HG03159 (cell line): ENCODE results near the gene VAPB.
"Not testable (repeated sequence)": the region's sequence is repeated elsewhere in the genome, so short reads cannot be mapped to it uniquely, and the experiment has no call there.

Experiments used
- ATAC-seq: cut with Tn5 transposase; IDR thresholded peaks from one replicate; pipeline ENCODE4 v1.9.1; 2021; ENCODE audit warnings: mild to moderate bottlenecking, moderate library complexity; ENCODE audit not compliant: unreplicated experiment

VAPB gene

DNA sequence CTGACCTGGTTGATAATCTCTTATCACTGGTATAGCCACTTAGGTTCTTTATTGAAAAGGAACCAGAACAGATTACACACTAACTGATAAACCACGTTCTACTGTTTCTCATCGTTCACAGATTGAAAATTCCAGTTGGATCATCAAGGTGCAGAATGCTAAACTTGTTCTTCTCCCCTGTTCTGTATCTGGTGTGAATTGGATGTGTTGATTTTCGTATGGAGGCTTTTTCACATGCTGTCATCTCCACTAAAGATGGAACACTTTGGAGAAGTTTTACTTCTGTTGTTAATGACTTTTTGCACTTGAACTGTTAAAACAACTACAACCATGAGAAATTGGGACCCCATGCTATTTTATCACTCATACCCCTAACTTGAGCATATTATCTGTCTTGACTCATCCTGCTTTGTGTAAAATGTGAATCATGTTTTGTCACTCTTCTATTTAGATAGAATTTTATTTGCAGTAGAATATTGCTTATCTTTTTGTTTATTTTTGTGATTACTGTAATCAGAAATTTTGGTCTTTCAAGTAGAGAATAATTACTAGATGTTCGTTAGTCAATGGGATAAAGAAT lies 17.5 kb downstream of the VAPB start:
- no peak for ATAC-seq

DNA sequence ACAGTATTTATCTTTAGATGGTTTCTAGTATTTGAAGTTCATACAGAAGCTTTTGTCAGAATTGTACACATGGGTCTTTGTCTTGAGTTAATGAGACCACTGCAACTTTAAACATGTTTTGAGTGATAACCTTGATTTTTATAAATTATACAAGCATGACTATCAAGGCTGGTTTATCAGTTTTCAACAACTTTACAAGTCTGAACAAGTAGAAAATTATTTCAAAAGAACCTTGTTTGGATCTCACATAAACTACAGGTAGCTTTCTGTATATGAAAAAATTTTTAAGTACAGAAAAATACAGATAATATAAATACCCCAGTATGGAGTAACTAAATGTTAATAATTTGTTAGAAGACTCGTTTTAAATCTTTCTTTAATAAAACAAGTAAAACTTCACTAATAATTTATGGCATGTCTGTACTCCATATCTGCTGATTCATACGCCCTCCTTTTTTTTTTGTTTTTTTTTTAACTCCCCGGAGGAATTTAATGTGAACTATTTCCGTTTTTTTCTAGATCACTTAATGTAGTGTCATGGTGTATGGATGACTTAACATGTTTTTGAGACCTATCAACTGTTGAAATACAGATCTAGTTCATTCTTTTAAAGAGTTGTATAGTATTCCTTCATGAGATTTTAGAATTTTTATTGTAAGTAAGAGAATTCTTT lies 18.3 kb downstream of the VAPB start:
- ATAC-seq = no peak

GRCh38 chr20:58407966-58408557 lies 19.0 kb downstream of the VAPB start:
- ATAC-seq = no peak

GRCh38 chr20:58408603-58409246 lies 19.7 kb downstream of the VAPB start:
- no peak for ATAC-seq

DNA sequence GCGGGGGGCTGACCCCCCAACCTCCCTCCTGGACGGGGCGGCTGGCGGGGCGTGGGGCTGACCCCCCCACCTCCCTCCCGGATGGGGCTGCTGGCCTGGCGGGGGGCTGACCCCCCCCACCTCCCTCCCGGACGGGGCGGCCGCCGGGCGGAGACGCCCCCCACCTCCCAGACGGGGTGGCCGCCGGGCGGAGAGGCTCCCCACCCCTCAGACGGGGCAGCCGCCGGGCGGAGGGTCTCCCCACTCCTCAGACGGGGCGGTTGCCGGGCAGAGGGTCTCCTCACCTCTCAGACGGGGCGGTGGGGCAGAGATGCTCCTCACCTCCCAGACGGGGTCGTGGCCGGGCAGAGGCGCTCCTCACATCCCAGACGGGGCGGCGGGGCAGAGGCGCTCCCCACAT lies 25.2 kb downstream of the VAPB start:
- not testable (repeated sequence) for ATAC-seq

GRCh38 chr20:58414786-58415185 lies 25.8 kb downstream of the VAPB start:
- not testable (repeated sequence) for ATAC-seq

DNA sequence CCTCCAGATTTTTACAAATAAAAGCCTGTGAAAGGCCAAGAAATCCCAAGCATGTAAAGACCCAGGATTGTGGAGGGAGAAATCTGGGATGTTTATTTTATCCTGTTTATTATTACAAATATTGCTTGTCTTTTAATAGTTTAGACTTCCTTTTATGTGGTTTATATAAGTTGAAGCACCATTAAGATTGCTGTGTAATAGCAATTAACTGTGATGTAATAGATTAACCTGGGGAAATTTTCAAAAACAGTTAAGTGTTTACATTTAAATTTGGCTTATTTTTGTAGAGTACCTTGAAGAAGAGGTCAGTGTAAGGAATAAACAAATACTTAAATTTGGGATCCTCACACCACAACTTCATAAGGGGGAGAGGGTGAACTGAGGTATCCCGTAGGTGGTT lies 27.0 kb downstream of the VAPB start:
- ATAC-seq = no peak

DNA sequence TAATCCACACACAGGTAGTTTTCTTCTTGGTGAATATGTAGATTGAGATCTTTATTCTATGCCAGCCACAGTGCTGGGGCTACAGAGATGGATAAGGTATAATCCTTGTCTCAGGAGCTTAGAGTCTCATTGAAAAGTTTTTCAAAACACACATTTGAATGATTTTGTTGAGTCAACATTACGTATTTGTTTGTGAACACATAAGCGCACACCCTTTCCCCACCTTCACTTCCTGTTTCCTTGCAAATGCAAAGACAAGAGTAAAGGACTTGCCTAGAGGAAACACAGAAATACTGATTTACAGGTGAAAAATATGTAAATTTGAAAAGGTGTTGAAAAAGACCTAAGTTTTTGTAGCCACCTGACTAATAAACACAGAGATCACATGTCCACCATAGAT lies 27.8 kb downstream of the VAPB start:
- ATAC-seq = no peak

- ATAC-seq = no peak
These were observed 28.4 kb downstream of the VAPB start for GRCh38 chr20:58417438-58417837.

DNA sequence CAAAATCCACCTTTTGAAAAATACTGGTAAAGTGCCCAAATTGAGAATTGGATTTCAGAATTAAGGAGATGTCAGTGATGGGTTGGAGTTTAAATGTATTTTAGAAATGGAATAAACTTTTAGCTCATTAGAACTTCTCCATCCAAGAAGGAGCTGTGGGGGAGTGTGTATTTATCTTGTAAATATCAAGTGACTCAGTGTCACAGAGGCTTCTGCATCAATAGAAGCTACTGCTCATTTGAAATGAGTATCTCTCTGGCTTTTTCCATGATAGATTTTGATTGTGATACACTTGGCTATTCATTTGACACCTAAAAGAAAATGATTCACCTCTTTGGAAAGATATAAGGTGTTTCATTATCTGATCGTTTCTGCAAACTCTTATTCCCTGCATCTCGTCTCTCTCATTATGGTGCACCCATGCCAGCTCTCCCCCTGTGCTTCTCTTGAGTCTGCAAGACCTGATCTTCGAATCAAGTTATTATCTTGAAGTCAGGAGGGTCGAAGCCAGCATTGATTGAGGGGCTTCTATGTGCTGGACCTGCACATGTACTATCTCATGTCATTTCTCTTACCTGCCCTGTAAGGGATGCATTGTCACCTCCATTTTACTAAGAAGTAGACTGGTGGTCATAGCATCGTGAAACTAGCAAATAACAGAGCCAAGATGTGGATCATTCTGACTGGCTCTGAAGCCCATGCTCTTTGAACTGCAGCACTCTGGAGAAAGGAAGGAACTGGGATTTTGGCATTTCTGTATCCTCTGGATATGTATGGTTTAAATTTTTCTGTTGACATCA lies 30.1 kb downstream of the VAPB start:
- no peak for ATAC-seq

DNA sequence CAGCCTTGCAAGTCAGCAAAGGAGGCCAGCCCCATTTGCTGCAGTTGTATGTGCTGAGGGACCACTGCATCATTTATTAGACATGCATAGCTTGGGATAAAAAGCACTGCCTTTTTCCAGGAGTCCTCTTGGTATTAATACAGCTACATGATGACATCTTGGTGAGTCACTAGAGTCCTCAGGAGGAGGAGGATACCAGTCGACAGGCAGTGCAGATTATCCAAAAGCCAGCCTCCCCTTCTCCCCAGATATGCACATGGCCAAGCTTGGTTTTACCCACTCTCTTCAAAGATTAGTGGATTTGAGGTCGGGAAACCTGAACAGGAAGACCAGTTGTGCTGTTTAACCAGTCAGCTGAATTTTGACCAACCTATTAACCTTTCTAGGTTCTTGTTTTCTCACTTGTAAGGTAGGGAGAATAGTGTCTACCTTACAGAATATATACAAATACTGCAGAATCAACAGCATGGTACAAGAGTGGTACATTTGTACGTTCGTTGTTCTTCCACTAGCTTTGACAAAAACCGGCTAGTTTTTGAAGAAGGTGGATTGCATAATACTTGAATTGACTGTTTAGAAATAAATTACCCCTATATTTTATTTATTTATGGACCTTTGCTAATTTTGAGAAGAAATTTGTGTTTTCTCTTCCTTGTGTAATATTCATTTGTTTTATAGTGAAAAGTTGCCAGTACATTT lies 31.9 kb downstream of the VAPB start:
- ATAC-seq = no peak

GRCh38 chr20:58421497-58421850 lies 32.4 kb downstream of the VAPB start:
- ATAC-seq = no peak

- ATAC-seq = no peak
These were observed 35.4 kb downstream of the VAPB start for GRCh38 chr20:58424218-58424969.

DNA sequence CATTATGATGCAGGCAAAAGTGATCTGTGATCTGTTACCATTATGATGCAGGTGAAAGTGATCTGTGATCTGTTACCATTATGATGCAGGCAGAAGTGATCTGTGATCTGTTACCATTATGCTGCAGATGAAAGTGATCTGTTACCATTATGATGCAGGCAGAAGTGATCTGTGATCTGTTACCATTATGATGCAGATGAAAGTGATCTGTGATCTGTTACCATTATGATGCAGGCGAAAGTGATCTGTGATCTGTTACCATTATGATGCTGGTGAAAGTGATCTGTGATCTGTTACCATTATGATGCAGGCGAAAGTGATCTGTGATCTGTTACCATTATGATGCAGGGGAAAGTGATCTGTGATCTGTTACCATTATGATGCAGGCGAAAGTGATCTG lies 38.5 kb downstream of the VAPB start:
- ATAC-seq = not testable (repeated sequence)

DNA sequence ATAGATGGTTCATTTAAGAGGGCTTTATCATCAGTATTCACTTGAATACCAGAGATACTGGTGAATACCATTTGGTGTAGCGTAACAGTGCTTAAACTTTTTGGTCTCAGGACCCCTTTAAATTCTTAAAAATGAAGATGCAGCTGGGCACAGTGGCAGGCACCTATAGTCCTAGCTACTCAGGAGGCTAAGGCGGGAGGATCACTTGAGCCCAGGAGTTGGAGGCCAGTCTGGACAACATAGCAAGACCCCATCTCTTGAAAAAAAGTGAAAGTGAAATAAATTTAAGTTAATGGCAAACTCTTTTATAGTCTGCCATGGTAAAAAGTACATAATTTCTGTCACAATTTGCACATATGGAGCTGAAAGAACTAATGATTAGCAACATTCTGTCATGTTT lies 39.3 kb downstream of the VAPB start:
- ATAC-seq = no peak

GRCh38 chr20:58429303-58429702 lies 40.3 kb downstream of the VAPB start:
- ATAC-seq = no peak

DNA sequence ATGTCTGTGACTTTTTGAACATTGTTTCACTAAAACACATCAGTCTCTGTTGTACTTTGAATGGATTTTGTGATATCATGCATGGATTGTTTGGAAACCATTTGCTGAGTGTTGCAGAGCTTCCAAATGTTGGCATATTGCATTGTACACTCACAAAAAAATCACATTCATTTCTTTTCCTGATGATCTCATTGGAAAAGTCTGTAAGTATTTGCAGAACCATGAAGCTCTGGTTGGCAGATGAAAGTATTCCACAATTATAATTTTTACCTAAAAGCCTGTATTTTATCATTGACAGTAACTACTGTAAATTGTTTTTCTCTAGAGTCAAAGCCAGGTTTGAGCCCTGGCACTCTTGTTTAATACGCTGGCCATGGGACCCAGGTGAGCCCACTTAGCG lies 42.1 kb downstream of the VAPB start:
- ATAC-seq = no peak

GRCh38 chr20:58432186-58432954 lies 43.3 kb downstream of the VAPB start:
- no peak for ATAC-seq

DNA sequence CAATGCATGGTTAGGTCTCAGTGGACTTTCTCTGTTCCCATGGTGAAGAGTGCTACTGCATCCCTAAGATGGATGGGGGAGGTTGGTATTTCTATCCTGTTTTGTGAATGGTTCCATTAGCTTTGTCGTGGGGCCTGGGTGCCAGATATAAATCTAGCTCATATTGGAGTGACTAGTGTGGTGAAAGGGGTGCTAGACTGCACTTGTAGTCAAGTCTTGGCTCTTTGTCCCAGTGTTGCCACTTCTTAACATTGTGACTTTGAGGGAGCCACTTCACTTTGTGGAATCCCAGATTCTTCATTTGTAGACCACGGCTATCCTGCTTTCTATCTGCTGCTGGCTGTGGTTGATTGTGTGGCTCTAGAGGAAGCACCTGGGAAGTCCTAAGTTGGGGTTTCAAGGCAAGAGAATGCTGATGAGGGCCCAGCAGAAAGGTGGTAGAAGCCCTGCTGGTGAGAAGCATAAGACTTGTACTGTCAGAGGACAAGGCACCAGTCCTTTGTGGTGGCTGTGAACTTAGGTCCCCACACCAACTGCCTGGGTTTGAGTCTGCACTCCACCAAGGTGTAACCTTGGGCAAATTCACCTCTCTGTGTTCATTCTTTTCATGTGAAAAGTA lies 44.1 kb downstream of the VAPB start:
- no peak for ATAC-seq
